DND-41 (cell line): ENCODE data around the gene TLK1.

Experiments used
- EZH2 ChIP-seq: IDR thresholded peaks from 3 replicates; pipeline ENCODE4 v1.6.1; 2012; ENCODE audit warnings: borderline replicate concordance, low read depth, mild to moderate bottlenecking, moderate library complexity, low read length, inconsistent platforms; ENCODE audit not compliant: severe bottlenecking
- TF ChIP-seq, protein P1 (sequence below): IDR thresholded peaks from 2 replicates; pipeline ENCODE4 v1.5.1; 2012; ENCODE audit warnings: borderline replicate concordance, low read length, moderate library complexity, mild to moderate bottlenecking; ENCODE audit not compliant: poor library complexity, severe bottlenecking; ENCODE audit errors: extremely low read depth

- TF ChIP-seq, protein P1, sequence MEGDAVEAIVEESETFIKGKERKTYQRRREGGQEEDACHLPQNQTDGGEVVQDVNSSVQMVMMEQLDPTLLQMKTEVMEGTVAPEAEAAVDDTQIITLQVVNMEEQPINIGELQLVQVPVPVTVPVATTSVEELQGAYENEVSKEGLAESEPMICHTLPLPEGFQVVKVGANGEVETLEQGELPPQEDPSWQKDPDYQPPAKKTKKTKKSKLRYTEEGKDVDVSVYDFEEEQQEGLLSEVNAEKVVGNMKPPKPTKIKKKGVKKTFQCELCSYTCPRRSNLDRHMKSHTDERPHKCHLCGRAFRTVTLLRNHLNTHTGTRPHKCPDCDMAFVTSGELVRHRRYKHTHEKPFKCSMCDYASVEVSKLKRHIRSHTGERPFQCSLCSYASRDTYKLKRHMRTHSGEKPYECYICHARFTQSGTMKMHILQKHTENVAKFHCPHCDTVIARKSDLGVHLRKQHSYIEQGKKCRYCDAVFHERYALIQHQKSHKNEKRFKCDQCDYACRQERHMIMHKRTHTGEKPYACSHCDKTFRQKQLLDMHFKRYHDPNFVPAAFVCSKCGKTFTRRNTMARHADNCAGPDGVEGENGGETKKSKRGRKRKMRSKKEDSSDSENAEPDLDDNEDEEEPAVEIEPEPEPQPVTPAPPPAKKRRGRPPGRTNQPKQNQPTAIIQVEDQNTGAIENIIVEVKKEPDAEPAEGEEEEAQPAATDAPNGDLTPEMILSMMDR, result no peak
- TF ChIP-seq EZH2, result no peak
These were observed 5.3 kb upstream of the TLK1 start for GRCh38 chr2:171165967-171166327.
